Activated CD4-positive, alpha-beta T cell treated with anti-CD3 and anti-CD28 coated beads, Interleukin-2, Interleukin-6, amounts not matched to agents 100 ng/mL and 50 ng/mL, durations not matched to agents 16 hours and 8 hours (primary cell): ENCODE data around the gene COG3.

ENCODE experiments used
- DNase-seq: peaks from one replicate; pipeline ENCODE4 v3.0.0-alpha.2; 2020

Gene COG3

GRCh38 chr13:45548281-45548680 lies 83.5 kb downstream of the COG3 start:
- no peak for DNase-seq

GRCh38 chr13:45554604-45555109 lies 89.9 kb downstream of the COG3 start:
- DNase-seq: no peak

GRCh38 chr13:45564133-45564776 lies 99.5 kb downstream of the COG3 start:
- DNase-seq: peak; percentile 17

- no peak for DNase-seq
Measured at GRCh38 chr13:45565331-45565730, 100.6 kb downstream of the COG3 start.

- no peak for DNase-seq
Measured at GRCh38 chr13:45575146-45575829, 110.5 kb downstream of the COG3 start.

- no peak for DNase-seq
Measured at GRCh38 chr13:45575830-45576180, 111.1 kb downstream of the COG3 start.

GRCh38 chr13:45576466-45576865 lies 111.7 kb downstream of the COG3 start:
- no peak for DNase-seq

- no peak for DNase-seq
Measured at GRCh38 chr13:45582408-45583076, 117.8 kb downstream of the COG3 start.

- no peak for DNase-seq
Measured at GRCh38 chr13:45584816-45585215, 120.1 kb downstream of the COG3 start.
